Thoracic aorta (tissue), 2 donors: ENCODE data around the gene USP9Y. TPM values are rescaled to one million over a fixed set of nuclear protein-coding genes. Genes with fewer than 3 reads are reported as not detected.

Experiments
- ATAC-seq: fragments of 150-250 bp; one replicate; pipeline ENCODE4 v1.8.0; 2017; ENCODE audit warnings: low read depth; ENCODE audit not compliant: insufficient number of reproducible peaks, low FRiP score
- DNase-seq: peaks from one replicate; pipeline ENCODE4 v3.0.0-alpha.2; 2020; ENCODE audit warnings: low spot score
- H3K27ac ChIP-seq, 2 donors: fragments of 200-600 bp; sonication (generic); 1 replicate in 1 of 2; 2 replicates in 1 of 2; pipeline ENCODE4 v1.5.1; 2016; ENCODE audit warnings: mild to moderate bottlenecking in 2 of 2, moderate library complexity in 2 of 2
- H3K27me3 ChIP-seq: fragments of 200-600 bp; sonication (generic); replicated peaks from 2 replicates; pipeline ENCODE4 v1.6.0; 2016; ENCODE audit warnings: mild to moderate bottlenecking; ENCODE audit not compliant: insufficient read depth
- H3K36me3 ChIP-seq: fragments of 200-600 bp; sonication (generic); one replicate; pipeline ENCODE4 v1.5.1; 2016
- H3K4me1 ChIP-seq, 2 donors: fragments of 200-600 bp; sonication (generic); 1 replicate in 1 of 2; 2 replicates in 1 of 2; pipeline versions ENCODE4 v1.5.1 to v1.6.0; 2016; ENCODE audit warnings: low read depth in 2 of 2, mild to moderate bottlenecking in 1 of 2; ENCODE audit not compliant: control insufficient read depth in 1 of 2
- H3K4me3 ChIP-seq: fragments of 200-600 bp; sonication (generic); 2 replicates; pipeline ENCODE4 v1.5.1; 2016; ENCODE audit warnings: mild to moderate bottlenecking
- H3K9me3 ChIP-seq: fragments of 200-600 bp; sonication (generic); 2 replicates; pipeline ENCODE4 v1.5.1; 2016
- total RNA-seq, 2 donors: library from RNA; depleted of rRNA; stranded (reverse); fragments of >200 nt; gene quantifications; one replicate each; pipeline versions ENCODE4 v1.1.0 to v1.2.3, GENCODE V29; 2016
- TF ChIP-seq, protein P1 (sequence below): fragments of 200-600 bp; sonication (generic); IDR thresholded peaks from one replicate; pipeline ENCODE4 v1.5.1; 2019; ENCODE audit warnings: antibody characterized with exemption

USP9Y gene
- total RNA-seq, 2 donors from 2014 or later: 22.2 to 34.4 TPM

DNA sequence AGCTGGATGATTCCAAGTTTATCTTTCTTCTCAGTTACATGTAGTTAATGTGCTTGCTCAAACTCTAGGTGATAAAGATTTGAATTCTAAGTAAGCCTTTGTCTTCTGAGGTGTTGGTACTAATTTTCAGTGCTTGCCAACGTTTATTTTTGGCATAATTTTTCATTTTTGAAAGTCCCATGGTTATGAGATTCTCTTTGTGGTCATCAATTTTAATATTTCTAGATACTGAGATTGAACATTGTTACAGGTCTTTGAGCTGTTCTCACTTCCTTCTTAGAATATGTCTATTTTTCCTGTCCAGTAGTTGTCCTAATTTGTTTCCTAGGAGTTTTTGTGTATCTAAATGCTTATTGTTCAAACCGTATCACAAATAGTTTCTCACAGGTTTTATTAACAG lies 40.4 kb downstream of the USP9Y start:
- Histone ChIP-seq H3K36me3 (no peaks in the 10 kb centered on the region), H3K27ac (no peak overlapping the region), H3K27me3 (no peaks in the 10 kb centered on the region), H3K9me3 (no peaks in the 10 kb centered on the region), H3K4me3 (no peak overlapping the region), H3K4me1 (no peaks in the 10 kb centered on the region)
- TF ChIP-seq, protein P1, sequence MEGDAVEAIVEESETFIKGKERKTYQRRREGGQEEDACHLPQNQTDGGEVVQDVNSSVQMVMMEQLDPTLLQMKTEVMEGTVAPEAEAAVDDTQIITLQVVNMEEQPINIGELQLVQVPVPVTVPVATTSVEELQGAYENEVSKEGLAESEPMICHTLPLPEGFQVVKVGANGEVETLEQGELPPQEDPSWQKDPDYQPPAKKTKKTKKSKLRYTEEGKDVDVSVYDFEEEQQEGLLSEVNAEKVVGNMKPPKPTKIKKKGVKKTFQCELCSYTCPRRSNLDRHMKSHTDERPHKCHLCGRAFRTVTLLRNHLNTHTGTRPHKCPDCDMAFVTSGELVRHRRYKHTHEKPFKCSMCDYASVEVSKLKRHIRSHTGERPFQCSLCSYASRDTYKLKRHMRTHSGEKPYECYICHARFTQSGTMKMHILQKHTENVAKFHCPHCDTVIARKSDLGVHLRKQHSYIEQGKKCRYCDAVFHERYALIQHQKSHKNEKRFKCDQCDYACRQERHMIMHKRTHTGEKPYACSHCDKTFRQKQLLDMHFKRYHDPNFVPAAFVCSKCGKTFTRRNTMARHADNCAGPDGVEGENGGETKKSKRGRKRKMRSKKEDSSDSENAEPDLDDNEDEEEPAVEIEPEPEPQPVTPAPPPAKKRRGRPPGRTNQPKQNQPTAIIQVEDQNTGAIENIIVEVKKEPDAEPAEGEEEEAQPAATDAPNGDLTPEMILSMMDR: no peak
- ATAC-seq: no peak
- DNase-seq: no peak

DNA sequence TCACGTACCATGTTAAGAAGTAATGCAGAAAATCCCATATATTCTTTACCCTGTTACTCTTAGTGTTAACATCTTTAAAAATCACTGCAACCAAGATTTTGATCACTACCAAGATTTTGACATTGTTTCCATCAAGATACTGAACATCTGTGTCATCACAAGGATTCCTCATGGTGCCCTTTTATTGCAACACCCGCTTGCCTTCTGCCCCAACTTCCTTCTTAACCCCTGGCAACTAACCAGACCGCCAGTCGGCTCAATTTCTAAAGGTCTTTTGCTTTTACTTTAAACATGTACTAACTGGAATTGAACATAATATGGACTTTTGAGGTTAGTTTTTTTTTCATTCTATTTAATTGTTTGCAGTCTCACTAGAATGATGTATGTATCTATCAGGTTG lies 41.7 kb downstream of the USP9Y start:
- Histone ChIP-seq H3K4me1 (no peaks in the 10 kb centered on the region), H3K27ac (no peak overlapping the region), H3K4me3 (no peak overlapping the region), H3K36me3 (no peaks in the 10 kb centered on the region), H3K27me3 (no peaks in the 10 kb centered on the region), H3K9me3 (no peaks in the 10 kb centered on the region)
- ATAC-seq (no peak), DNase-seq (no peak)
- TF ChIP-seq, protein P1: no peak

DNA sequence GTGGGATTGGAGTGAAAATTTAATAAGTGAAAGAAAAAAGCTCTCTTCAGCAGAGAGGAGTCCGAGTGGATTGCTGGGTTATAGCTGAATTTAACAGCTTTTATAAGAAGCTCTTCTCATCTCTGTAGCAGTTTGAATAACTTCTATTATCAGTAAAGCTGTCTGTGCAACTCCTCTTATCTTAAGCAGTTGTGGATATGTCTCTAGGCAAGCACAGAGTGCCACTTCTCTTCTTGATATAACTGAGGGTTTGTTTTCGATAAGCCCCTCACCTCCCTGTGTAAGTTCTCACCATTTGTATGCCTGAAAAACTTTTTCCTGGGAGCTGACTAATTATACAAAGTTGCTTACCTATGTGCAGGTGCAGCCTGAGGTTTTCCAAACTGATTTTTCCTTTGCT lies 43.1 kb downstream of the USP9Y start:
- Histone ChIP-seq H3K4me1 (no peaks in the 10 kb centered on the region), H3K27ac (no peak overlapping the region), H3K9me3 (no peaks in the 10 kb centered on the region), H3K4me3 (no peak overlapping the region), H3K27me3 (no peaks in the 10 kb centered on the region), H3K36me3 (no peaks in the 10 kb centered on the region)
- DNase-seq (no peak), ATAC-seq (no peak)
- TF ChIP-seq, protein P1: no peak

DNA sequence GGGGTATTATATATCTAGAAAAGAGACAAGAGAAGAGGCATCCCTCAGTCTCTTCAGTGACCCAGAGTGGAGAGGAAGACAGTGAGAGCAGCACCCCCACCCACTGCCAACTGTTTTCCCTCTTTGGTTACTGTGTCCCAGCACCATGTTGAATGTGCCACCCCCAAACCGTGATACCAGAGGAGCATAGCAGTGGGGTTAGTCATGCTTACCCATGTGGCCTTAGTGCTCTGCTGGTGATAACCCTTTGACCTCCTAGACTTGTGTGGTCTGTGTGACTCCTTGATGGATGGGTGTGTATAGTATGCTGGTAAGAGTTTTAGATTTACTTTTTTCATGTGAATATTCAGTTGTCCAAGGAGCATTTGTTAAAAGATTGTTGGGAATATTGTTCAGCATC lies 48.3 kb downstream of the USP9Y start:
- Histone ChIP-seq H3K9me3 (no peaks in the 10 kb centered on the region), H3K4me3 (no peak overlapping the region), H3K4me1 (no peaks in the 10 kb centered on the region), H3K27me3 (no peaks in the 10 kb centered on the region), H3K27ac (no peak overlapping the region), H3K36me3 (no peaks in the 10 kb centered on the region)
- no peak for DNase-seq
- TF ChIP-seq, protein P1: no peak
- no peak for ATAC-seq

DNA sequence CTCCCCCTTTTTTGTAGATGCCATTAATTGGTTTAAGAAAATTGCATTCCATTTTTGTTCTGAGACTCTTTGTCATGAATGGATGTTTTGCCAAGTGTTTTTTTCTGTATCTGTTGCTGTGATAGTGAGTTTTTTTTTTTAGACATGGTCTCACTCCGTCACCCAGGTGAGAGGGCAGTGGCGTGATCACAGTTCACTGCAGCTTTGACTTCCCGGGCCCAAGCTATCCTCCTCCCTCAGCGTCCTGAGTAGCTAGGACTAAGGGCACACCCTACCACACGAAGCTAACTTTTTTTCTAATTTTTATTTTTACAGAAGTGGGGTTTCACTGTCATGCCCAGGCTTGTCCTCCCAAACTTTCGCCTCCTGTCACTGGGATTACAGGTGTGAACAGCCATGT lies 51.8 kb downstream of the USP9Y start:
- H3K9me3 ChIP-seq: no peaks in the 10 kb centered on the region
- H3K4me3 ChIP-seq: no peak overlapping the region
- H3K27me3 ChIP-seq: no peaks in the 10 kb centered on the region
- H3K4me1 ChIP-seq: no peaks in the 10 kb centered on the region
- no peaks in the 10 kb centered on the region for H3K36me3 ChIP-seq
- no peak for ATAC-seq
- TF ChIP-seq, protein P1: no peak
- no peak for DNase-seq
- H3K27ac ChIP-seq: no peak overlapping the region
